ENCODE measurements around the gene DAPK1.

GRCh38 chr9:87585123-87585855, 87.6 kb downstream of the DAPK1 start:
- no peak for TF ChIP-seq CTCF (IDR thresholded peaks at IDR 0.05; ENCODE audit: low read length)
- TF ChIP-seq EZH2 (IDR thresholded peaks at IDR 0.05; ENCODE audit: borderline replicate concordance, low read length): no peak

All from OCI-LY1 (cell line).